ENCODE results near the gene NR1I3.

DNA sequence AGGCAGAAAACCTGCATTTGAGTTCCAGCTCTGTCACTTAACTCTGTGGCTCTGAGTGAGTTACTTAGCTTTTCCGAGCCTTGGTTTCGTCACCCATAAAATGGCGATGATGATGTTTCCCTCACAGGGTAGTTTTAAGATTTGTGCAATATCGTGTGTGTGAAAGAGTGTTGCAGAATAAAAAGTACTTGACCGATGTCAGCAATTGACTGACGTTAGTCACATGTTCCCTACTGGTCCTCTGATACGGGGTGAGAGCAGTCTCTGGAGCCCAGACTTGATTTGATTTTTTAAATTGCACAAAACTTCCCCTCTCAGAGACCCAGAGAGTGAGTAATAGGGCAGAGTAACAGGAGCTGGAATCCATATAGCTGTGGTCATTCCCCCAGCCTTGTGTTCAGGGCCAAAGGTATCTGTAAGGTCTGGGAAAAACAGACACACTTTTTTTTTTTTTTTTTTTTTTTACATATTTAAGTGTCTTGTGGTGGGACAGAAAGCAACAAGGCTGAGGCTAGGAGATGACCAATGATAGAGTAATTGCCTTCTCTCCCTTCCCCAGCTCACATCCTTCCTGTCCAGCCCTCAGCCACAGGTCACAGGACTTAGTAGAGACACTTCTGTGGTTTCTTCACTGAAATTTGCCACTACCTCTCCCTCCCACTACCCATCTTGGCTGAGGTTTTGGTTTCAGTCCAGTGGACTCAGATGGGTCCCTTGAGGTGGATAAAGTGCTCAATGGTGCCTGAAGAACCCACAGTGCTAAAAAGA is 20.9 kb downstream of the NR1I3 start:
- TF ChIP-seq, protein P1, sequence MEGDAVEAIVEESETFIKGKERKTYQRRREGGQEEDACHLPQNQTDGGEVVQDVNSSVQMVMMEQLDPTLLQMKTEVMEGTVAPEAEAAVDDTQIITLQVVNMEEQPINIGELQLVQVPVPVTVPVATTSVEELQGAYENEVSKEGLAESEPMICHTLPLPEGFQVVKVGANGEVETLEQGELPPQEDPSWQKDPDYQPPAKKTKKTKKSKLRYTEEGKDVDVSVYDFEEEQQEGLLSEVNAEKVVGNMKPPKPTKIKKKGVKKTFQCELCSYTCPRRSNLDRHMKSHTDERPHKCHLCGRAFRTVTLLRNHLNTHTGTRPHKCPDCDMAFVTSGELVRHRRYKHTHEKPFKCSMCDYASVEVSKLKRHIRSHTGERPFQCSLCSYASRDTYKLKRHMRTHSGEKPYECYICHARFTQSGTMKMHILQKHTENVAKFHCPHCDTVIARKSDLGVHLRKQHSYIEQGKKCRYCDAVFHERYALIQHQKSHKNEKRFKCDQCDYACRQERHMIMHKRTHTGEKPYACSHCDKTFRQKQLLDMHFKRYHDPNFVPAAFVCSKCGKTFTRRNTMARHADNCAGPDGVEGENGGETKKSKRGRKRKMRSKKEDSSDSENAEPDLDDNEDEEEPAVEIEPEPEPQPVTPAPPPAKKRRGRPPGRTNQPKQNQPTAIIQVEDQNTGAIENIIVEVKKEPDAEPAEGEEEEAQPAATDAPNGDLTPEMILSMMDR (IDR thresholded peaks at IDR 0.05) = no peak
- TF ChIP-seq EZH2 (IDR thresholded peaks at IDR 0.05; ENCODE audit: borderline replicate concordance, insufficient read depth, low read depth, low read length, poor library complexity, severe bottlenecking) = no peak
